PC-9 (cell line): ENCODE results near the gene KIF16B.

Source experiments
- CTCF ChIP-seq: fragments of 200-600 bp; sonication (generic); conservative IDR thresholded peaks from 2 replicates; pipeline ENCODE4 v1.6.1; 2017; ENCODE audit warnings: mixed run types, antibody characterized with exemption, mild to moderate bottlenecking, moderate library complexity
- EZH2 ChIP-seq: fragments of 200-600 bp; sonication (generic); IDR thresholded peaks from 2 replicates; pipeline ENCODE4 v1.8.0; 2017; ENCODE audit warnings: antibody characterized with exemption, low read depth

- TF ChIP-seq CTCF = no peak
- TF ChIP-seq EZH2 = no peak
Observed at GRCh38 chr20:16531485-16531884, 41.8 kb downstream of the KIF16B start.
